ENCODE measurements around the gene CNTNAP2.
"Not testable (repeated sequence)": the region's sequence is repeated elsewhere in the genome, so short reads cannot be mapped to it uniquely, and the experiment has no call there.

Gene CNTNAP2

DNA sequence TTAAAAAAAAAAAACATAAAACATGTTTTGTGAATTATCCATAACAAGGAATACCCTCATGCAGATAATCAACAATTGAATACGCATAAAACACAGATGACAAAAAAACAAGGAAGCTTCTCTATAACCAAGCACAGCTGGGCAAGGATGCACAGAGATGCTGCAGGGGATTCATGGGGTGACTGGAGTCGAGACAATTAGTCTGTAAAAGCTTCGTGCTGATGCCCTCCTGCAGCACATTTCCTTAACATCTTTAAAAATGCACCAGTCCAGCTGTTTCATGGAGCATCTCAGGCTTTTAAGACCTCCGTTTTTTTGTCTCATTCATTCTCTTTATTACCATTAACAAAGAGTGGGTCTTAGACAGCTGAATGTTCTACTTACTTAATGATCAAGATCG, 1680.0 kb downstream of the CNTNAP2 start:
- TF ChIP-seq POLR2AphosphoS5 (IDR thresholded peaks at IDR 0.05; ENCODE audit: low read depth, low read length), result no peak
- TF ChIP-seq POU2F2 (IDR thresholded peaks at IDR 0.05; ENCODE audit: low read depth, low read length), result no peak
- no peak for TF ChIP-seq PAX5 (IDR thresholded peaks at IDR 0.05; ENCODE audit: insufficient read depth, low read length, severe bottlenecking)
- no peak for TF ChIP-seq POLR2A (IDR thresholded peaks at IDR 0.05; ENCODE audit: low read depth, low read length)
- TF ChIP-seq SPI1 (IDR thresholded peaks at IDR 0.05; ENCODE audit: low read depth, low read length), result no peak
- no peak for TF ChIP-seq TAF1 (IDR thresholded peaks at IDR 0.05; ENCODE audit: low read depth, low read length)
- DNase-seq (ENCODE audit: insufficient read length, low spot score) (no peak), FAIRE-seq (no peak)

DNA sequence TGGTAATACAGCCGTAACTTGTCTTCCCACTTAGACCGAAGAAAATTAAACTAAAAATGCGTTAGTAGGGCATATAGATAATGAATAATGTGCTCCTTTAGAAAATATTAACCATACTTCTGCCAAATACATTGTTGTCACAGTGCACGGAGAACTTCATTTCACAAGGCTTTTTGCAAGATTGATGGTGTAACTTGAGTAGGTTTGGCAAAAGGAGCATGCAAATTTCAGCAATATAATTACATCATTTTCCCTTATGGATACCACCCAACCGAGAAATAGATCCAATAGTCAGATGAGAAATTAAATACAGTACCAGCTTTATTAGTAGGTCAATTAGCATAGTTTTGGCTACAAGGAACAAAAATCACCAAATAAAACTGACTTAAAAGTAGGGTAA, 1681.4 kb downstream of the CNTNAP2 start:
- TF ChIP-seq POLR2A (IDR thresholded peaks at IDR 0.05; ENCODE audit: low read depth, low read length) (no peak), PAX5 (IDR thresholded peaks at IDR 0.05; ENCODE audit: insufficient read depth, low read length, severe bottlenecking) (no peak), POLR2AphosphoS5 (IDR thresholded peaks at IDR 0.05; ENCODE audit: low read depth, low read length) (no peak), SPI1 (IDR thresholded peaks at IDR 0.05; ENCODE audit: low read depth, low read length) (no peak), TAF1 (IDR thresholded peaks at IDR 0.05; ENCODE audit: low read depth, low read length) (no peak), POU2F2 (IDR thresholded peaks at IDR 0.05; ENCODE audit: low read depth, low read length) (no peak)
- no peak for FAIRE-seq
- DNase-seq (ENCODE audit: insufficient read length, low spot score), result no peak

DNA sequence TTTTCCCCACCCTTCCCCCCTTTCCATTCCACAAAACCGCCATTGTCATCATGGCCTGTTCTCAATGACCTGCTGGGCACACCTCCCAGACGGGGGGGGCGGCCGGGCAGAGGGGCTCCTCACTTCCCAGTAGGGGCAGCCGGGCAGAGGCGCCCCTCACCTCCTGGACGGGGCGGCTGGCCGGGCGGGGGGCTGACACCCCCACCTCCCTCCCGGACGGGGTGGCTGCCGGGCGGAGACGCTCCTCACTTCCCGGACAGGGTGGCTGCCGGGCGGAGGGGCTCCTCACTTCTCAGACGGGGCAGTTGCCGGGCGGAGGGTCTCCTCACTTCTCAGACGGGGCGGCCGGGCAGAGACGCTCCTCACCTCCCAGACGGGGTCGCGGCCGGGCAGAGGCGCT, 1685.2 kb downstream of the CNTNAP2 start:
- FAIRE-seq; DNase-seq (ENCODE audit: insufficient read length, low spot score): not testable (repeated sequence)

DNA sequence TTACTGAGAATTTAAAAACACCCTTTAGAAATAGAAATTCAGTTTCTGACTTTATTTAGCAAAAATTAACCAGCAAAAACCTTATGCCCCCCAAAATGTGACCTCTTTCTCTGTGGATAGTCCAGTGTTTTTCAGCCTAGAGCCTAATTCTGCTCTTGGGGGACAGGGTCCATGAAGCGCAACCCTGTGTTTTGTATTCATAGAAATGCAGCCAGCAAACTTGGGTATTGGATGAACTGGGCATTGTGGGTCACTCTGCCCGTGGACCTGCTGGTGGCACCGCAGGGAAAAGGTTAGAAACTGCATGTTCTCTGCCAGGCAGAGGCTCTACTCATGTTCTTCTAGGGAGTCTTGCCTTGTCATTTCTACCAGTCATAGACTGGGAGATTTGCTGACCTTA, 1686.5 kb downstream of the CNTNAP2 start:
- TF ChIP-seq POU2F2 (IDR thresholded peaks at IDR 0.05; ENCODE audit: low read depth, low read length), result no peak
- FAIRE-seq (no peak), DNase-seq (ENCODE audit: insufficient read length, low spot score) (no peak)

DNA sequence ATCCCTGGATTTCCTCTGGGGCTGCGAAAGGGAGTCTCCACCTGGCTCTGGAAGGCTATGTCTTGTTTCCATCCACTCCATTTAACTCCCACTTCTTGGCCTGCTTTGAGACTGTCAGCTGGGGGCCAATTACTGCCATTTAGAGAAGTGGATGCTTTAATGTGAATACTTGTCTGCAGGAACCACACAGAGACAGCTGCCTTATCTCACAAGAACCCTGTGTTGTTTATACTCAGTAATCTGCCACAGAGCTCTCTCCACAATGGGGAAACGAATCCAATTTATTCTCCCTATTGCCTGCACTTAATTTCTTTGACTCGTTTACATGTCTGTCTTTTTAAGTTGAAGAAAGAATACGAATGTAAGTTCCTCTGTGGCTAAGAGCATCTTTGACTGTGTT, 1687.0 kb downstream of the CNTNAP2 start:
- TF ChIP-seq SPI1 (IDR thresholded peaks at IDR 0.05; ENCODE audit: low read depth, low read length) (no peak), POLR2AphosphoS5 (IDR thresholded peaks at IDR 0.05; ENCODE audit: low read depth, low read length) (no peak), TAF1 (IDR thresholded peaks at IDR 0.05; ENCODE audit: low read depth, low read length) (no peak), PAX5 (IDR thresholded peaks at IDR 0.05; ENCODE audit: insufficient read depth, low read length, severe bottlenecking) (no peak), POU2F2 (IDR thresholded peaks at IDR 0.05; ENCODE audit: low read depth, low read length) (no peak), POLR2A (IDR thresholded peaks at IDR 0.05; ENCODE audit: low read depth, low read length) (no peak)
- no peak for FAIRE-seq
- no peak for DNase-seq (ENCODE audit: insufficient read length, low spot score)

DNA sequence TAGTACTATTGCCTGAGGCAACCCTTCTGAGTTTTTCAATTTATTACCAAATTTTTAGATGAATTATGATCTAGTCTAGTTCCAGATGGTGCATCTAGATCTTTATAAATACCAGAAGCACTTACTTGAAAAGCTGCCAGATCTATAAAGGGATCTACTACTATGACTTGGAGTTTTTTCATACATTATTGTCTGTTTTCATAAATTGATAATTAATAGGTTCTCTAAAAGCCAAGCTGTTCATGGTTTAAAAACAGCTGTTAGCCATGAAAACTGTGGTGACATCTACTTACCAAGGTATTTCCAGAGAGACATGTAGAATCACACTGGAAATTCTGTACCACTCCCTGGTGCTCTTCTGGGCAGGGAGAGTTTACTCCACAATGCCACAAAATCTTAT, 1687.4 kb downstream of the CNTNAP2 start:
- FAIRE-seq (no peak), DNase-seq (ENCODE audit: insufficient read length, low spot score) (no peak)
- TF ChIP-seq PAX5 (IDR thresholded peaks at IDR 0.05; ENCODE audit: insufficient read depth, low read length, severe bottlenecking) (no peak), POLR2A (IDR thresholded peaks at IDR 0.05; ENCODE audit: low read depth, low read length) (no peak), POLR2AphosphoS5 (IDR thresholded peaks at IDR 0.05; ENCODE audit: low read depth, low read length) (no peak), TAF1 (IDR thresholded peaks at IDR 0.05; ENCODE audit: low read depth, low read length) (no peak), SPI1 (IDR thresholded peaks at IDR 0.05; ENCODE audit: low read depth, low read length) (no peak), POU2F2 (IDR thresholded peaks at IDR 0.05; ENCODE audit: low read depth, low read length) (no peak)

DNA sequence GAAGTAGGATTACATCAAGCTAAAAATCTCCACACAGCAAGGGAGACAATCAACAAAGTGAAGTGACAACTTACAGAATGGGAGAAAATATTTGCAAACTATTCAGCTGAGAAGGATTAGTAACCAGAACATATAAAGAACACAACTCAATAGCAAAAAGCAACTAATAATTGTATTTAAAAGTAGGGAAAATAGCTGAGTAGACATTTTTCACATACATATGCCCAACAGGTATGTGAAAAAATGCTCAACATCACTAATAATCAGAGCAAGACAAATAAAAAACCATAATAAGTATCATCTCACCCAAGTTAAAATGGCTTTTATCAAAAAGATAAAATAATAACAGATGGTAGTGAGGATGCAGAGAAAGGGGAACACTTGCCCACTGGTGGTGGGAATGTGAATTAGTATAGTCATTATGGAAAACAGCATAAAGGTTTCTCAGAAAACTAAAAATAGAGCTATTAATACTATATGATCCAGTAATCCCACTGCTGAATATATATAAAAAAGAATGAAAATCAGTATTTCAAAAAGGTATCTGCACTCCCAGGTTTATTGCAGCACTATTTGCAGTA, 1689.5 kb downstream of the CNTNAP2 start:
- DNase-seq (ENCODE audit: insufficient read length, low spot score) (no peak), FAIRE-seq (no peak)
- TF ChIP-seq POU2F2 (IDR thresholded peaks at IDR 0.05; ENCODE audit: low read depth, low read length), result no peak
- no peak for TF ChIP-seq PAX5 (IDR thresholded peaks at IDR 0.05; ENCODE audit: insufficient read depth, low read length, severe bottlenecking)
- TF ChIP-seq POLR2A (IDR thresholded peaks at IDR 0.05; ENCODE audit: low read depth, low read length), result no peak
- no peak for TF ChIP-seq TAF1 (IDR thresholded peaks at IDR 0.05; ENCODE audit: low read depth, low read length)
- no peak for TF ChIP-seq SPI1 (IDR thresholded peaks at IDR 0.05; ENCODE audit: low read depth, low read length)
- TF ChIP-seq POLR2AphosphoS5 (IDR thresholded peaks at IDR 0.05; ENCODE audit: low read depth, low read length), result no peak

DNA sequence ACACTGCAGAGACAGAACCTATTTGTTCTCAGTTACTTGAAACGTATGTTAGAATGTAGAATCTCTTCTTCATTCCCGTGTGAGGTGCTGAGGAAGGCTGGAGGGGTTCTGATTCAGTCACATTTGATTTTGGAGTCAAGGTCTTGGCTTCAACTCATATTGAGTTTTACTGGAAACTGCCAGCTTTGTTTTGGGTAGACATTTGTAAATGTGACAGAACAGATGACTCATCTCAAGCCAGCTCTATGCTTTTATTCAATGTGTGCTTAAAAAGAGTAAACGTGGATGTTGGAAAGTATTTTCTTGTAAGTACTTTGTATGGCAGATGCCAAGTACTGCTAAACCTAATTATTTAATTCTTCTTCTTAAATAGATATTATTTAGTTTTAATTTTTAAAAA, 1693.2 kb downstream of the CNTNAP2 start:
- DNase-seq (ENCODE audit: insufficient read length, low spot score) (no peak), FAIRE-seq (no peak)
- no peak for TF ChIP-seq POU2F2 (IDR thresholded peaks at IDR 0.05; ENCODE audit: low read depth, low read length)
- no peak for TF ChIP-seq SPI1 (IDR thresholded peaks at IDR 0.05; ENCODE audit: low read depth, low read length)
- no peak for TF ChIP-seq POLR2A (IDR thresholded peaks at IDR 0.05; ENCODE audit: low read depth, low read length)
- no peak for TF ChIP-seq POLR2AphosphoS5 (IDR thresholded peaks at IDR 0.05; ENCODE audit: low read depth, low read length)
- TF ChIP-seq PAX5 (IDR thresholded peaks at IDR 0.05; ENCODE audit: insufficient read depth, low read length, severe bottlenecking), result no peak
- TF ChIP-seq TAF1 (IDR thresholded peaks at IDR 0.05; ENCODE audit: low read depth, low read length), result no peak

DNA sequence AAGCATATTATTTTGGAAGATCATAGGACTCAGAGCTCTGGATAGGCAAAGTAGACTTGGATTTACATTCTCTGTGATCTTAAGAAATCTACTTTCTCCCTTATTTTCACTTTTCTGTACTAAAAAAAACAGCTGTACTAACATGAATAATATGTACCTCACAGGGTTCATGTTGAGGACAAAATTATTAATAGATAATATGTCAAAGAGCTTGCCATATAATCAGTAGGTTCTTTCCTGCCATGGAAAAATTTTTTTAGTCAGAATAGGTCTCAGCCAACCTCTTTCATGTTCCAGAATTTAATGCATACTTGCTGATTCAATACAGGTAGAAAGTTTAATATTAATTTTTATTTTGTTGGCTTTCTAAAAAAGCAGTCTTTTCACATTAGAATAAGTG, 1693.7 kb downstream of the CNTNAP2 start:
- no peak for TF ChIP-seq SPI1 (IDR thresholded peaks at IDR 0.05; ENCODE audit: low read depth, low read length)
- no peak for TF ChIP-seq PAX5 (IDR thresholded peaks at IDR 0.05; ENCODE audit: insufficient read depth, low read length, severe bottlenecking)
- no peak for TF ChIP-seq POLR2A (IDR thresholded peaks at IDR 0.05; ENCODE audit: low read depth, low read length)
- TF ChIP-seq TAF1 (IDR thresholded peaks at IDR 0.05; ENCODE audit: low read depth, low read length), result no peak
- TF ChIP-seq POLR2AphosphoS5 (IDR thresholded peaks at IDR 0.05; ENCODE audit: low read depth, low read length), result no peak
- TF ChIP-seq POU2F2 (IDR thresholded peaks at IDR 0.05; ENCODE audit: low read depth, low read length), result no peak
- DNase-seq (ENCODE audit: insufficient read length, low spot score) (no peak), FAIRE-seq (no peak)

DNA sequence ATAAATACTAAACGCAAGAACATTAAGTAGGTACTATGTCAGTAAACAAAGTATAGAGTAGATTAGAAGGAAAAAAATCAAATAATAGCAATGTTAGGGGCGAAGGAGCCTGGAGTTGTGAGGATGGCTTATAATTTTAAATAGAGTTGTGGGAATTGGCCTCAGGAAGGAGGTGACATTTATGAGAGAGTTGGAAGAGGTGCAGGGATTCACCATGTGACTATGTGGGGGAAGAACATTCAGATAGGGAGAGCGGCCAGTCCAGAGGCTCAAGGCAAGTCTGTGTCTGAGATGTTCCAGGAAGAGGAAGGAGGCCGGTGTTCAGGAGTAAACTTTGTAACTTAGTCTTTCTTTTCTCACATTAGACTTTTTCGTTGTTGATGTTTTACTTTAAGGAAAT, 1695.3 kb downstream of the CNTNAP2 start:
- FAIRE-seq (no peak), DNase-seq (ENCODE audit: insufficient read length, low spot score) (no peak)
- no peak for TF ChIP-seq TAF1 (IDR thresholded peaks at IDR 0.05; ENCODE audit: low read depth, low read length)
- TF ChIP-seq SPI1 (IDR thresholded peaks at IDR 0.05; ENCODE audit: low read depth, low read length), result no peak
- TF ChIP-seq POLR2AphosphoS5 (IDR thresholded peaks at IDR 0.05; ENCODE audit: low read depth, low read length), result no peak
- no peak for TF ChIP-seq POLR2A (IDR thresholded peaks at IDR 0.05; ENCODE audit: low read depth, low read length)
- no peak for TF ChIP-seq PAX5 (IDR thresholded peaks at IDR 0.05; ENCODE audit: insufficient read depth, low read length, severe bottlenecking)
- no peak for TF ChIP-seq POU2F2 (IDR thresholded peaks at IDR 0.05; ENCODE audit: low read depth, low read length)
